Measurements from ENCODE around the gene GALNT9.

GALNT9 gene

DNA sequence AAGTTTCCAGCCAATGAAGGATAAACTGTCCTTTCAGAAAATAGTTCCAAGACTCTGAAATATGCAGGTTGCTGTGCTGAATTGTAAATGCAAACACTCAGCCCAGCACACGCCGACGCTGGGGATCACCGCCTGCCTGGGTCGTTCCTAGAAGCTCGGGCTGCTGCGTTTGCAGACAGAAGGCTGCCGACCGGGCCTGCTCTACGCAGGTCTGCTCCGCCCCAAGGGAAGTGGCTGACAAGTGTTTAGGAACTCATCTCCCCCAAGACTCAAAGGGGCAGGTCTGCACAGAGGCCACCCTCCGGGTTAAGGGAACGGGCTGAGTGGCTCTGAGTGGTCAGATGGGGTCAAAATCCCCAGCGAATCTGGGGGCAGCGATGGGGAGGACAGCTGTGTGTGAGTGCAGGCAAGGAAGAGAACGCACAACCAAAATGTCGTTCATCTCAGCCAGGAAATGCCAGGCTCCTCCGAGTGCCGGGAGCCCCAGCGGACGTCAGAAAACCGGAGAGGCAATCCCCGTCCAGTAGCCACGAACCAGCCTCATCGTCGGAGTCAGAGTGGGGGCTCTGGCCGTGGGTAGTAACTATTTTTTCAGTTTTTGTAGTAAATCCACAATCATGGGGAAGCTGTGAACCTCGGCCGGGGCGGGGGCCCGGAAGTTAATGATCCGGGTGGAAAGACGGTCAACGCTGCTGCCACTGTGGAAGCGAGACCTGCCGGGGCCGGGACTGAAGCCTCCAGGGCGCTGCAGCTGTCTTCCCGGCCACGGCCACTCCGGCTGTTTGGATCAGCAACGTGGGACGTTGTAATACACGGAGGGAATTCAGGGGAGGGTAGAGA, 6.0 kb downstream of the GALNT9 start:
- no peak for ATAC-seq
- TF ChIP-seq BACH2 (CRISPR knock-in tag; IDR thresholded peaks at IDR 0.05; ENCODE audit: borderline replicate concordance) (no peak), OSR1 (CRISPR knock-in tag; IDR thresholded peaks at IDR 0.05) (no peak)

DNA sequence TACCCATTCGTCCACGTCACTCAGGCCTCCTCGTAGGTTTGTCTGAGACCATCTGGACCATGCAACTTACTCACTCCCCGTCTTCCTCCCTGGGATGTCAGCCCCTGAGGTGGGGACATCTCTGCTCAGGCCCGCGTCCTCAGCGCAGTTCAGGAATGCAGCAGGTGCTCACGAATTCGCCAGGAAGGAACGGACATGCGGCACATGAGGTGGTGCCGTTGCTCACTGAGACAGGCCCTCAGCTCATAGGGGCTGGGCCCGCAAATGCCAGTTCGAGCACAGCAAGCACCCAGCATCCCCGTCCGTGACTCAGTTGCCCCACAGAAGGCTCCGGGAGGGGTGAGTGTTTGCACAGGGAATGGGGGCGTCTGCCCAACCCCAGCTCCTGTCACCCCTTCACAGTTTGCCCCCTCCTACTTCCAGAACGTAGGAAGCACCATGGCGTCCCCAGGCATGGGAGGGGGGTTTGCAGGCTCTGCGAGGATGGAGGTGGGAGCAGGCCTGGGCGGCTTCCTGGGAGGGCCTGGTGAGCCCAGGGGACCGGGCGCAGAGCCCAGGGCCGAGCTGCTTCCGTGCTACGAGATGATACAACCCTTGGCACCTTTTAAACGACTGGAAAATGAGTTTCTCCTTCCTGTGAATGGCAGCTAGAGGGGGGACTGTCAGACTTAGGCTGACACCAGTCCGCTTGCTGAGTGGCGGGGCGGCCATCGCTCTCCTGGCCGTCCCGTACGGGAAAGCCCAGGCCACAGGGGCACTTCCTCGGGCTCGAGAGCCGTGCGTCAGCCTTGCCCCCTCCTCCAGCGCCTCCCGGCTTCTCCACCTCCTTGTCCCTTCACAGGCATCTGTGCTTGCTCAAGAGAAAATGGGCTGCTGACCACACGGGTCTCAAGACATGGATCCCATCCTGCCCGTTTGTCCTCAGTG, 6.9 kb downstream of the GALNT9 start:
- TF ChIP-seq, protein P1, sequence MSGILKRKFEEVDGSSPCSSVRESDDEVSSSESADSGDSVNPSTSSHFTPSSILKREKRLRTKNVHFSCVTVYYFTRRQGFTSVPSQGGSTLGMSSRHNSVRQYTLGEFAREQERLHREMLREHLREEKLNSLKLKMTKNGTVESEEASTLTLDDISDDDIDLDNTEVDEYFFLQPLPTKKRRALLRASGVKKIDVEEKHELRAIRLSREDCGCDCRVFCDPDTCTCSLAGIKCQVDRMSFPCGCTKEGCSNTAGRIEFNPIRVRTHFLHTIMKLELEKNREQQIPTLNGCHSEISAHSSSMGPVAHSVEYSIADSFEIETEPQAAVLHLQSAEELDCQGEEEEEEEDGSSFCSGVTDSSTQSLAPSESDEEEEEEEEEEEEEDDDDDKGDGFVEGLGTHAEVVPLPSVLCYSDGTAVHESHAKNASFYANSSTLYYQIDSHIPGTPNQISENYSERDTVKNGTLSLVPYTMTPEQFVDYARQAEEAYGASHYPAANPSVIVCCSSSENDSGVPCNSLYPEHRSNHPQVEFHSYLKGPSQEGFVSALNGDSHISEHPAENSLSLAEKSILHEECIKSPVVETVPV (CRISPR knock-in tag; IDR thresholded peaks at IDR 0.05) = no peak
- no peak for TF ChIP-seq SNAI2 (CRISPR knock-in tag; IDR thresholded peaks at IDR 0.05)
- TF ChIP-seq OSR1 (CRISPR knock-in tag; IDR thresholded peaks at IDR 0.05) = no peak
- TF ChIP-seq, protein P2, sequence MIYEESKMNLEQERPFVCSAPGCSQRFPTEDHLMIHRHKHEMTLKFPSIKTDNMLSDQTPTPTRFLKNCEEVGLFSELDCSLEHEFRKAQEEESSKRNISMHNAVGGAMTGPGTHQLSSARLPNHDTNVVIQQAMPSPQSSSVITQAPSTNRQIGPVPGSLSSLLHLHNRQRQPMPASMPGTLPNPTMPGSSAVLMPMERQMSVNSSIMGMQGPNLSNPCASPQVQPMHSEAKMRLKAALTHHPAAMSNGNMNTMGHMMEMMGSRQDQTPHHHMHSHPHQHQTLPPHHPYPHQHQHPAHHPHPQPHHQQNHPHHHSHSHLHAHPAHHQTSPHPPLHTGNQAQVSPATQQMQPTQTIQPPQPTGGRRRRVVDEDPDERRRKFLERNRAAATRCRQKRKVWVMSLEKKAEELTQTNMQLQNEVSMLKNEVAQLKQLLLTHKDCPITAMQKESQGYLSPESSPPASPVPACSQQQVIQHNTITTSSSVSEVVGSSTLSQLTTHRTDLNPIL (CRISPR knock-in tag; IDR thresholded peaks at IDR 0.05; ENCODE audit: low read depth) = no peak
- TF ChIP-seq GLIS3 (CRISPR knock-in tag; IDR thresholded peaks at IDR 0.05) = no peak
- TF ChIP-seq TOX (CRISPR knock-in tag; IDR thresholded peaks at IDR 0.05; ENCODE audit: borderline replicate concordance) = no peak
- TF ChIP-seq PPARA (CRISPR knock-in tag; IDR thresholded peaks at IDR 0.05; ENCODE audit: borderline replicate concordance) = no peak
- TF ChIP-seq ISL1 (CRISPR knock-in tag; IDR thresholded peaks at IDR 0.05) = no peak
- TF ChIP-seq ZNF8 (CRISPR knock-in tag; IDR thresholded peaks at IDR 0.05) = no peak
- TF ChIP-seq CSDC2 (CRISPR knock-in tag; IDR thresholded peaks at IDR 0.05) = no peak
- no peak for TF ChIP-seq BACH2 (CRISPR knock-in tag; IDR thresholded peaks at IDR 0.05; ENCODE audit: borderline replicate concordance)
- no peak for TF ChIP-seq ARNTL (CRISPR knock-in tag; IDR thresholded peaks at IDR 0.05; ENCODE audit: borderline replicate concordance, low read depth)
- no peak for TF ChIP-seq ZNF70 (CRISPR knock-in tag; IDR thresholded peaks at IDR 0.05)
- TF ChIP-seq ESRRG (CRISPR knock-in tag; IDR thresholded peaks at IDR 0.05) = no peak
- TF ChIP-seq ZC3H10 (CRISPR knock-in tag; IDR thresholded peaks at IDR 0.05) = no peak
- ATAC-seq = no peak

DNA sequence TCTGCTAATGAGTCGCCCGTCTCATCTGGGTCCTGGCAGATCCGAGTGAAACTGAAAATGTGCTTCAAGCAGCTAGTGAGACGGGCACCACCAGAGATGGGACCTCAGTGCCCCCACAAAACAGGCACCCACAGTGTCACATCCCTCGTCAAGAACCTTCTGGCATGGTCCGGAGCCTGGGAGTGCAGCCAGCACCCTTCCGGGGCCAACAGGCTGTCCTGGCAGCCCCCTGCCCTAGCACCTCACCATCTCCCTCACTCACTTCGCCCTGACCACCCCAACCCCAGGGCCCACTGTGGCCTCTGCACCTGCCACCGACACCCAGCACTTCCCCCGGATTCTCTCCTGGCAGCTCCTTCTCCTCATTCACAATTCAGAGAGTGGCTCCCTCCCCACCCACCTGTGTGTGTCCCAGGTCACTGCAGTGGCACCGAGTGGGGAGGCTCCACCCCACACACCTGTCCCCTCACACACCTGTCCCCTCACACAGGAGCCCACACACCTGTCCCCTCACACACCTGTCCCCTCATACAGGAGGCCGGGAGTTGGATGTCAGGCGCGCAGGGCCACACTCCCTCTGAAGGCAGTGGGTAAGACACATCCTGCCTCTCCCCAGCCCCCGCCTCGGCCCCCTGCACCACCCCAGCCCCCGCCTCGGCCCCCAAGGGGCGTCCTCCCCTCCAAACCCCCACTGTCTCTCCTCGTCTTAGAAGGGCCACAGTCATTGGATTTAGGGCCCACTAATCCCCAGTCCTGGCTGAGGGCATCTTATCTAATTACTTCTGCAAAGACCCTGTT, 7.9 kb downstream of the GALNT9 start:
- TF ChIP-seq CSDC2 (CRISPR knock-in tag; IDR thresholded peaks at IDR 0.05) (no peak), ISL1 (CRISPR knock-in tag; IDR thresholded peaks at IDR 0.05) (no peak), TOX (CRISPR knock-in tag; IDR thresholded peaks at IDR 0.05; ENCODE audit: borderline replicate concordance) (no peak), ZFP3 (CRISPR knock-in tag; IDR thresholded peaks at IDR 0.05) (no peak), ZNF70 (CRISPR knock-in tag; IDR thresholded peaks at IDR 0.05) (no peak), OSR1 (CRISPR knock-in tag; IDR thresholded peaks at IDR 0.05) (no peak), GLIS3 (CRISPR knock-in tag; IDR thresholded peaks at IDR 0.05) (no peak), SNAI2 (CRISPR knock-in tag; IDR thresholded peaks at IDR 0.05) (no peak), ZNF565 (CRISPR knock-in tag; conservative IDR thresholded peaks at IDR 0.05; ENCODE audit: low read depth) (no peak), ZC3H10 (CRISPR knock-in tag; IDR thresholded peaks at IDR 0.05) (no peak), ZNF8 (CRISPR knock-in tag; IDR thresholded peaks at IDR 0.05) (no peak)
- TF ChIP-seq, protein P3, sequence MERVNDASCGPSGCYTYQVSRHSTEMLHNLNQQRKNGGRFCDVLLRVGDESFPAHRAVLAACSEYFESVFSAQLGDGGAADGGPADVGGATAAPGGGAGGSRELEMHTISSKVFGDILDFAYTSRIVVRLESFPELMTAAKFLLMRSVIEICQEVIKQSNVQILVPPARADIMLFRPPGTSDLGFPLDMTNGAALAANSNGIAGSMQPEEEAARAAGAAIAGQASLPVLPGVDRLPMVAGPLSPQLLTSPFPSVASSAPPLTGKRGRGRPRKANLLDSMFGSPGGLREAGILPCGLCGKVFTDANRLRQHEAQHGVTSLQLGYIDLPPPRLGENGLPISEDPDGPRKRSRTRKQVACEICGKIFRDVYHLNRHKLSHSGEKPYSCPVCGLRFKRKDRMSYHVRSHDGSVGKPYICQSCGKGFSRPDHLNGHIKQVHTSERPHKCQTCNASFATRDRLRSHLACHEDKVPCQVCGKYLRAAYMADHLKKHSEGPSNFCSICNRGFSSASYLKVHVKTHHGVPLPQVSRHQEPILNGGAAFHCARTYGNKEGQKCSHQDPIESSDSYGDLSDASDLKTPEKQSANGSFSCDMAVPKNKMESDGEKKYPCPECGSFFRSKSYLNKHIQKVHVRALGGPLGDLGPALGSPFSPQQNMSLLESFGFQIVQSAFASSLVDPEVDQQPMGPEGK (CRISPR knock-in tag; IDR thresholded peaks at IDR 0.05; ENCODE audit: borderline replicate concordance) = no peak

DNA sequence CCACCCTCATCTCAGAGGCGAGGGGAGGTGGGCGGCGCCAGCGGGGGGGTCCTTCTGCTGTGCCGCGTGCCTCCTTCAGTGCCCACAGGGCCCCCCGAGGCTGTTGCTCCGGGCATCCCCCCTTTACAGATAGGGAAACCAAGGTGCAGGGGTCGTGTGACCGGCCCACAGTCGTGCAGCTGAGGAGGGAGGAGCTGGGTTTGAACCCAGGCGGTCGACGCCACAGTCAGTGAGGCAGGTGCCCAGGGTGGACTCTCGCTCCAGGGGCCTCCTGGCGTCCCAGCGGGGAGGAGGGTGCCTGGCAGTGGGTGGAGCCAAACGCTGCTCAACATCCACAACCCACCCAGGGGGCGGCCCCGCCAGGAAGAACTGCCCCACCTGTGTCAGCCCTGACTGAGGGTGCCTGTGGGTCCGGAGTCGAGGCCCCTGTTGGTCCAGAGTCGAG, 8.6 kb downstream of the GALNT9 start:
- ATAC-seq = no peak
- TF ChIP-seq, protein P4, sequence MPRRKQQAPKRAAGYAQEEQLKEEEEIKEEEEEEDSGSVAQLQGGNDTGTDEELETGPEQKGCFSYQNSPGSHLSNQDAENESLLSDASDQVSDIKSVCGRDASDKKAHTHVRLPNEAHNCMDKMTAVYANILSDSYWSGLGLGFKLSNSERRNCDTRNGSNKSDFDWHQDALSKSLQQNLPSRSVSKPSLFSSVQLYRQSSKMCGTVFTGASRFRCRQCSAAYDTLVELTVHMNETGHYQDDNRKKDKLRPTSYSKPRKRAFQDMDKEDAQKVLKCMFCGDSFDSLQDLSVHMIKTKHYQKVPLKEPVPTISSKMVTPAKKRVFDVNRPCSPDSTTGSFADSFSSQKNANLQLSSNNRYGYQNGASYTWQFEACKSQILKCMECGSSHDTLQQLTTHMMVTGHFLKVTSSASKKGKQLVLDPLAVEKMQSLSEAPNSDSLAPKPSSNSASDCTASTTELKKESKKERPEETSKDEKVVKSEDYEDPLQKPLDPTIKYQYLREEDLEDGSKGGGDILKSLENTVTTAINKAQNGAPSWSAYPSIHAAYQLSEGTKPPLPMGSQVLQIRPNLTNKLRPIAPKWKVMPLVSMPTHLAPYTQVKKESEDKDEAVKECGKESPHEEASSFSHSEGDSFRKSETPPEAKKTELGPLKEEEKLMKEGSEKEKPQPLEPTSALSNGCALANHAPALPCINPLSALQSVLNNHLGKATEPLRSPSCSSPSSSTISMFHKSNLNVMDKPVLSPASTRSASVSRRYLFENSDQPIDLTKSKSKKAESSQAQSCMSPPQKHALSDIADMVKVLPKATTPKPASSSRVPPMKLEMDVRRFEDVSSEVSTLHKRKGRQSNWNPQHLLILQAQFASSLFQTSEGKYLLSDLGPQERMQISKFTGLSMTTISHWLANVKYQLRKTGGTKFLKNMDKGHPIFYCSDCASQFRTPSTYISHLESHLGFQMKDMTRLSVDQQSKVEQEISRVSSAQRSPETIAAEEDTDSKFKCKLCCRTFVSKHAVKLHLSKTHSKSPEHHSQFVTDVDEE (CRISPR knock-in tag; IDR thresholded peaks at IDR 0.05) = no peak
- no peak for TF ChIP-seq TOX (CRISPR knock-in tag; IDR thresholded peaks at IDR 0.05; ENCODE audit: borderline replicate concordance)
- TF ChIP-seq, protein P3 (CRISPR knock-in tag; IDR thresholded peaks at IDR 0.05; ENCODE audit: borderline replicate concordance) = no peak
- TF ChIP-seq ZNF8 (CRISPR knock-in tag; IDR thresholded peaks at IDR 0.05) = no peak
- TF ChIP-seq ZNF565 (CRISPR knock-in tag; conservative IDR thresholded peaks at IDR 0.05; ENCODE audit: low read depth) = no peak
- no peak for TF ChIP-seq GLIS3 (CRISPR knock-in tag; IDR thresholded peaks at IDR 0.05)
- no peak for TF ChIP-seq CSDC2 (CRISPR knock-in tag; IDR thresholded peaks at IDR 0.05)
- no peak for TF ChIP-seq ZFP30 (CRISPR knock-in tag; IDR thresholded peaks at IDR 0.05)
- TF ChIP-seq, protein P2 (CRISPR knock-in tag; IDR thresholded peaks at IDR 0.05; ENCODE audit: low read depth) = no peak

More for the DNA sequence above, 7.9 kb downstream of the GALNT9 start:
- no peak for ATAC-seq
